PC-9 (cell line): ENCODE data around the gene PUM1.

Experiments
- CTCF ChIP-seq: fragments of 200-600 bp; sonication (generic); conservative IDR thresholded peaks from 2 replicates; pipeline ENCODE4 v1.6.1; 2017; ENCODE audit warnings: mixed run types, antibody characterized with exemption, mild to moderate bottlenecking, moderate library complexity
- EZH2 ChIP-seq: fragments of 200-600 bp; sonication (generic); IDR thresholded peaks from 2 replicates; pipeline ENCODE4 v1.8.0; 2017; ENCODE audit warnings: antibody characterized with exemption, low read depth

GRCh38 chr1:30982937-30983336 is 82.6 kb downstream of the PUM1 start:
- no peak for TF ChIP-seq CTCF
- TF ChIP-seq EZH2: no peak
